ENCODE results near the gene FBXW5.
A peak's percentile ranks its signal among the peaks of the same experiment; 100 is the strongest.

FBXW5 gene

GRCh38 chr9:136942112-136942880 is 2.2 kb downstream of the FBXW5 start:
- Mint-ChIP-seq H3K4me3 (peak overlapping the region; percentile 46), H3K9me3 (no peaks in the 10 kb centered on the region), H3K27me3 (no peaks in the 10 kb centered on the region), H3K36me3 (ENCODE audit: low read depth) (peaks cover 9% of the 10 kb centered on the region), H3K27ac (no peak overlapping the region), H3K4me1 (peaks cover 7% of the 10 kb centered on the region)
- no peak for ATAC-seq
- DNase-seq, result no peak

- no peaks in the 10 kb centered on the region for H3K27me3 Mint-ChIP-seq
- DNase-seq (no peak), ATAC-seq (no peak)
- no peak overlapping the region for H3K27ac Mint-ChIP-seq
- H3K4me1 Mint-ChIP-seq, result peaks cover 7% of the 10 kb centered on the region
- H3K36me3 Mint-ChIP-seq (ENCODE audit: low read depth), result peaks cover 10% of the 10 kb centered on the region
- no peak overlapping the region for H3K4me3 Mint-ChIP-seq
- H3K9me3 Mint-ChIP-seq, result no peaks in the 10 kb centered on the region
Observed at GRCh38 chr9:136941231-136942111, 3.1 kb downstream of the FBXW5 start.

GRCh38 chr9:136940526-136941230 is 3.9 kb downstream of the FBXW5 start:
- Mint-ChIP-seq H3K4me1 (peaks cover 7% of the 10 kb centered on the region), H3K27ac (no peak overlapping the region), H3K27me3 (no peaks in the 10 kb centered on the region), H3K36me3 (ENCODE audit: low read depth) (peaks cover 10% of the 10 kb centered on the region), H3K4me3 (no peak overlapping the region), H3K9me3 (no peaks in the 10 kb centered on the region)
- no peak for DNase-seq
- ATAC-seq, result no peak

GRCh38 chr9:136939996-136940525 is 4.5 kb downstream of the FBXW5 start:
- no peak overlapping the region for H3K4me3 Mint-ChIP-seq
- H3K27ac Mint-ChIP-seq, result no peak overlapping the region
- no peaks in the 10 kb centered on the region for H3K9me3 Mint-ChIP-seq
- peaks cover 13% of the 10 kb centered on the region for H3K36me3 Mint-ChIP-seq (ENCODE audit: low read depth)
- ATAC-seq (no peak), DNase-seq (no peak)
- H3K27me3 Mint-ChIP-seq, result no peaks in the 10 kb centered on the region
- H3K4me1 Mint-ChIP-seq, result peaks cover 7% of the 10 kb centered on the region

GRCh38 chr9:136939431-136939995 is 5.0 kb downstream of the FBXW5 start:
- DNase-seq (no peak), ATAC-seq (no peak)
- Mint-ChIP-seq H3K4me1 (peaks cover 4% of the 10 kb centered on the region), H3K36me3 (ENCODE audit: low read depth) (peaks cover 15% of the 10 kb centered on the region), H3K9me3 (no peaks in the 10 kb centered on the region), H3K4me3 (no peak overlapping the region), H3K27ac (no peak overlapping the region), H3K27me3 (no peaks in the 10 kb centered on the region)

- H3K27ac Mint-ChIP-seq, result no peak overlapping the region
- no peak for ATAC-seq
- H3K4me1 Mint-ChIP-seq, result peaks cover 8% of the 10 kb centered on the region
- H3K9me3 Mint-ChIP-seq, result no peaks in the 10 kb centered on the region
- no peak for DNase-seq
- no peaks in the 10 kb centered on the region for H3K27me3 Mint-ChIP-seq
- H3K4me3 Mint-ChIP-seq, result no peak overlapping the region
- peaks cover 22% of the 10 kb centered on the region for H3K36me3 Mint-ChIP-seq (ENCODE audit: low read depth)
Observed at GRCh38 chr9:136937186-136938001, 7.1 kb downstream of the FBXW5 start.

- H3K4me1 Mint-ChIP-seq, result peaks cover 13% of the 10 kb centered on the region
- H3K4me3 Mint-ChIP-seq, result no peak overlapping the region
- peaks cover 26% of the 10 kb centered on the region for H3K36me3 Mint-ChIP-seq (ENCODE audit: low read depth)
- no peak for ATAC-seq
- H3K9me3 Mint-ChIP-seq, result no peaks in the 10 kb centered on the region
- H3K27me3 Mint-ChIP-seq, result no peaks in the 10 kb centered on the region
- no peak overlapping the region for H3K27ac Mint-ChIP-seq
- no peak for DNase-seq
Observed at GRCh38 chr9:136936645-136937170, 7.8 kb downstream of the FBXW5 start.

GRCh38 chr9:136935651-136936050 is 8.9 kb downstream of the FBXW5 start:
- peaks cover 17% of the 10 kb centered on the region for H3K4me1 Mint-ChIP-seq

GRCh38 chr9:136934277-136934676 is 10.3 kb downstream of the FBXW5 start:
- Mint-ChIP-seq H3K4me1 (peaks cover 17% of the 10 kb centered on the region), H3K27me3 (no peaks in the 10 kb centered on the region), H3K36me3 (ENCODE audit: low read depth) (peaks cover 33% of the 10 kb centered on the region), H3K27ac (no peak overlapping the region), H3K4me3 (no peak overlapping the region), H3K9me3 (no peaks in the 10 kb centered on the region)
- no peak for ATAC-seq
- DNase-seq, result no peak

More at GRCh38 chr9:136935651-136936050, 8.9 kb downstream of the FBXW5 start:
- Mint-ChIP-seq H3K27me3 (no peaks in the 10 kb centered on the region), H3K27ac (no peak overlapping the region), H3K9me3 (no peaks in the 10 kb centered on the region), H3K36me3 (ENCODE audit: low read depth) (peaks cover 29% of the 10 kb centered on the region), H3K4me3 (no peak overlapping the region)
- no peak for ATAC-seq
- DNase-seq, result no peak

GRCh38 chr9:136931611-136932130 is 12.9 kb downstream of the FBXW5 start:
- Mint-ChIP-seq H3K27me3 (no peaks in the 10 kb centered on the region), H3K9me3 (no peaks in the 10 kb centered on the region), H3K4me1 (peaks cover 17% of the 10 kb centered on the region), H3K4me3 (no peak overlapping the region), H3K36me3 (ENCODE audit: low read depth) (peaks cover 32% of the 10 kb centered on the region), H3K27ac (peak overlapping the region; percentile 79)
- ATAC-seq, result no peak
- no peak for DNase-seq

GRCh38 chr9:136930014-136930413 is 14.5 kb downstream of the FBXW5 start:
- Mint-ChIP-seq H3K27me3 (no peaks in the 10 kb centered on the region), H3K36me3 (ENCODE audit: low read depth) (peaks cover 31% of the 10 kb centered on the region), H3K4me1 (peaks cover 17% of the 10 kb centered on the region), H3K9me3 (no peaks in the 10 kb centered on the region), H3K27ac (peak overlapping the region; percentile 6), H3K4me3 (no peak overlapping the region)
- DNase-seq, result no peak
- ATAC-seq, result no peak

GRCh38 chr9:136928591-136928990 is 15.9 kb downstream of the FBXW5 start:
- Mint-ChIP-seq H3K27ac (no peak overlapping the region), H3K4me1 (peaks cover 15% of the 10 kb centered on the region), H3K36me3 (ENCODE audit: low read depth) (peaks cover 29% of the 10 kb centered on the region)

More at GRCh38 chr9:136928591-136928990, 15.9 kb downstream of the FBXW5 start:
- Mint-ChIP-seq H3K9me3 (no peaks in the 10 kb centered on the region), H3K27me3 (no peaks in the 10 kb centered on the region), H3K4me3 (no peak overlapping the region)
- DNase-seq (no peak), ATAC-seq (peak; percentile 29)

All from activated naive CD8-positive, alpha-beta T cell treated with anti-CD3 and anti-CD28 coated beads, Interleukin-2, amount 50 U/mL, for 24 hours (primary cell).